Mucosa of descending colon (tissue), 3 donors: ENCODE results near the gene FAM216B. TPM values are rescaled to one million over a fixed set of nuclear protein-coding genes. Genes with fewer than 3 reads are reported as not detected.

Source experiments
- ATAC-seq: fragments of 200-7000 bp; cut with Tn5 transposase; one replicate; pipeline ENCODE4 v1.9.1; 2020; ENCODE audit warnings: mild to moderate bottlenecking, moderate library complexity
- DNase-seq, 3 donors: peaks; one replicate each; pipeline ENCODE4 v3.0.0-alpha.2; 2020
- H3K36me3 ChIP-seq: fragments of 200-600 bp; one replicate; pipeline ENCODE4 v1.8.0; 2021; ENCODE audit warnings: low read depth, mild to moderate bottlenecking
- H3K4me1 ChIP-seq: fragments of 200-600 bp; one replicate; pipeline ENCODE4 v1.8.0; 2021; ENCODE audit warnings: low read depth, mild to moderate bottlenecking
- H3K4me3 ChIP-seq: fragments of 200-600 bp; one replicate; pipeline ENCODE4 v1.8.0; 2021; ENCODE audit warnings: mild to moderate bottlenecking
- H3K9me3 ChIP-seq: fragments of 200-600 bp; one replicate; pipeline ENCODE4 v1.8.0; 2021; ENCODE audit warnings: mild to moderate bottlenecking
- intact Hi-C, 2 donors: fragments of 100-400 bp; cut with DNase I in 1 of 2; cut with micrococcal nuclease in 1 of 2; formaldehyde crosslinking; loops; one replicate each; pipeline versions ENCODE4 v1.11.0 to v1.11.1; 2022; cut with DNase I, micrococcal nuclease
- total RNA-seq, 3 donors: library from RNA; stranded (reverse); fragmentation: NEBNext Ultra II Directional in 2 of 3; extraction: Animal tissue kit (Norgen Biotek cat#: 25700) in 2 of 3; gene quantifications; one replicate each; pipeline versions ENCODE4 v1.2.1 to v1.2.4, GENCODE V29; 2021 to 2023
- TF ChIP-seq, protein P1 (sequence below): fragments of 200-600 bp; IDR thresholded peaks from one replicate; pipeline ENCODE4 v1.8.0; 2022; ENCODE audit warnings: antibody characterized with exemption, mild to moderate bottlenecking
- donor health status: DM: no; HTN: no; CAD: no; lungs with moderate emphysema.
- donor health status: DM: no; HTN: no; CAD: no.
- donor health status: DM: no; HTN: yes; CAD: no.

Gene FAM216B
- total RNA-seq, 3 donors from 2014 or later: 0.09 to 0.13 TPM; not detected in 1

DNA sequence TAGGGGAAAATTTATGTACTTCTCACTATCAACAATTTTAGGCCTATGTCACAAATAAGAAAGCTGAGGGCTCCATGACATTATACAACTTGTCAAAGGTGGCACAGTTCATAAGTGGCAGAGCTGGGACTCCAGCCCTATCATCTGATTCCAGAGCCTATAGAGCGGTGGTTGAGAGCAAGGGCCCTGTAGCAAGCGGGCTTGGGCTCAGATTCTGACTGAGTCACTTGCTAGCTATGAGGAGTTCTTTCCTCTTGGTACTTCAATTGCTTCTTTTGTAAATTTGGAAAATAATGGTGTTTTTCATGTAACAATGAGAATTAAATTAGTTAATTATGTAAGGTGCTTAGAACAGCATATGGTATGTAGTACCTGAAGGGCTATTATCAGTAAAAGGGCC lies 28.7 kb upstream of the FAM216B start:
- H3K4me1 ChIP-seq: no peaks in the 10 kb centered on the region
- no peaks in the 10 kb centered on the region for H3K9me3 ChIP-seq
- H3K36me3 ChIP-seq: no peaks in the 10 kb centered on the region
- intact Hi-C loops: no loop called here
- no peak overlapping the region for H3K4me3 ChIP-seq
- no peak for DNase-seq
- ATAC-seq: no peak
- TF ChIP-seq, protein P1, sequence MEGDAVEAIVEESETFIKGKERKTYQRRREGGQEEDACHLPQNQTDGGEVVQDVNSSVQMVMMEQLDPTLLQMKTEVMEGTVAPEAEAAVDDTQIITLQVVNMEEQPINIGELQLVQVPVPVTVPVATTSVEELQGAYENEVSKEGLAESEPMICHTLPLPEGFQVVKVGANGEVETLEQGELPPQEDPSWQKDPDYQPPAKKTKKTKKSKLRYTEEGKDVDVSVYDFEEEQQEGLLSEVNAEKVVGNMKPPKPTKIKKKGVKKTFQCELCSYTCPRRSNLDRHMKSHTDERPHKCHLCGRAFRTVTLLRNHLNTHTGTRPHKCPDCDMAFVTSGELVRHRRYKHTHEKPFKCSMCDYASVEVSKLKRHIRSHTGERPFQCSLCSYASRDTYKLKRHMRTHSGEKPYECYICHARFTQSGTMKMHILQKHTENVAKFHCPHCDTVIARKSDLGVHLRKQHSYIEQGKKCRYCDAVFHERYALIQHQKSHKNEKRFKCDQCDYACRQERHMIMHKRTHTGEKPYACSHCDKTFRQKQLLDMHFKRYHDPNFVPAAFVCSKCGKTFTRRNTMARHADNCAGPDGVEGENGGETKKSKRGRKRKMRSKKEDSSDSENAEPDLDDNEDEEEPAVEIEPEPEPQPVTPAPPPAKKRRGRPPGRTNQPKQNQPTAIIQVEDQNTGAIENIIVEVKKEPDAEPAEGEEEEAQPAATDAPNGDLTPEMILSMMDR: no peak

DNA sequence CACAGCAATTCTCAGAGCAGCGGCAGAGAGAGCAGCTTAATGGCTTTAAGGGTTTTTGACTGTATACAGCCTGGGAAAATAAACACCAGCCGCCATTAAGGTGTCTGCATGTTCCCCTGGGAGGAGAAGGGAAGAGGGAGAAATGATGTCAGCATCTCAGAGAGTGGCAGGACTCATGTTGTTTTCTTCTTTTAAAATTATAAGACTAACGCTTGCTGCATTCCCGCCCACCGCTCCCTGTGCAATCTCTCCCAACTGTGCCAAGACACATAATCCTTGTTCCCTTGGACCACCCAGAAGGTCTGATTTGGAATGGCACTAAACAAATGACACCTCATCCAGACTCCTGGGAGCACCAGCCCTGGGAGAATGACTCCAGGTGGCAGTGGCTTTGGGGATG lies 27.7 kb upstream of the FAM216B start:
- ATAC-seq (no peak), DNase-seq (no peak)
- TF ChIP-seq, protein P1: no peak
- intact Hi-C loops: no loop called here
- no peaks in the 10 kb centered on the region for H3K9me3 ChIP-seq
- H3K36me3 ChIP-seq: no peaks in the 10 kb centered on the region
- H3K4me3 ChIP-seq: no peak overlapping the region
- no peaks in the 10 kb centered on the region for H3K4me1 ChIP-seq

DNA sequence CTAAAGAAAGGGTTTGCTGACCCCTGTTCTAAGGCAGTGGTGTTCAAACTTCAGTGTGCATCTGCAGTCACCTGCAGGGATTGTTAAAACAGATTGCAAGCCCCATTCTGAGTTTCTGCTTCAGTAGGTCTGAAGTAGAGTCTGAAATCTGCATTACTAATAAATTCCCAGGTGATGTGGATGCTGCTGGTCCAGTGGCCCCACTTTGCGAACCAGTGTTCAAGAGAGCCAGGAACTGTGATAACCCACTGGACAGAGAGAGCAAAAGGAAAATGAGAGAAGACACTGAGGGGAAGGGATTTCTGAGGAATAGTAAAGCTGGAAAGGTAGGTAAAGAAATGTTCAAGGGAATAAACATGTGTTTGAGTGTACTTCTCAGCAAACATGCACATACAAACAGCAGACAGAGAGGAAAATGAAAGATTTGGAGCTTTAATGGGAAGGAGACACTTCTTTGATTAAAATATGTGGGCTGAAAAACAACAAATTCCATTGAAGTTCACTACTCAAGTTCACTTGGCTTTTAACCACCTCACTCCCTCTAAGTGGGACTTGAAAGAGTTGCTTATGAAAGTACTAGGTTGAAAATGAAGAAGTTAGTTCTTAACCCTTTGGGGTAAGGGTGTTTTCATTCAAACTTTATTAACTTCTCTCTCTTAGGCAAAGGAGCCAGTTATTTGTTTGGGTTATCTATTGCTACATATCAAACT lies 26.4 kb upstream of the FAM216B start:
- intact Hi-C loops: no loop called here
- Histone ChIP-seq H3K9me3 (no peaks in the 10 kb centered on the region), H3K4me1 (no peaks in the 10 kb centered on the region), H3K4me3 (no peak overlapping the region), H3K36me3 (no peaks in the 10 kb centered on the region)
- no peak for ATAC-seq
- TF ChIP-seq, protein P1: no peak
- DNase-seq: no peak

DNA sequence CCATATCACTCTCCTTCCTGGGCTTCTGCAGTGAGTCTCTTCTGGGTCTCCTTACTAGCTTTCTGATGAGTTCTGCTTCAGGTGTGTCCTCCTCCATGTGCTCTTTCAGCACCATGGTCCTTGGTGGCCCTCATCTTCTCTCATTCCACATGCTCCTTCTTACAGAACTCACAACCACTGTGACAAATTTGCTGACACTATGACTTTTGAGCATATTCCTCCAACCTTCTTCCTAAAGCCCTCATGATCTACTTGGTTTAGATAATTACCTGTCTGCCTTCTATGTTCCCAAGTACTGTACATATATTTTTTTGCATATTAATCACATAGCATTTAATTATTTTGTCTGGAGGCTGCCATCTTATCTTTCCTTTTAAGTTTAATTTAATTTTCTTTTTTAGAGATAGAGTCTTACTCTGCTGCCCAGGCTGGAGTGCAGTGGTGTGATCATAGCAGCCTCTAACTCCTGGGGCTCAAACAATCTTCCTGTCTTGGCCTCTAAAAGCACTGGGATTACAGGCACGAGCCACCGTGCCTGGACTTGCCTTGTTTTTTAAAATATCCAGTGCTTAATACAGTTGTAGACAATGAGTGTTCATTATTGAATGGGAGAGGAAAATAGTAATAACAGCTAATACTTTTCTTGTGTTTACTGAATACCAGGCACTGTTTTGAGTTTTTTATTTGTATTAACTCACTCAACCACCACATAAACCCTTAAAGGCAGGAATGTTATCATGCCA lies 23.5 kb upstream of the FAM216B start:
- H3K36me3 ChIP-seq: no peaks in the 10 kb centered on the region
- ATAC-seq (no peak), DNase-seq (no peak)
- no peaks in the 10 kb centered on the region for H3K4me1 ChIP-seq
- H3K9me3 ChIP-seq: no peaks in the 10 kb centered on the region
- TF ChIP-seq, protein P1: no peak
- no peak overlapping the region for H3K4me3 ChIP-seq
- intact Hi-C loops: no loop called here

DNA sequence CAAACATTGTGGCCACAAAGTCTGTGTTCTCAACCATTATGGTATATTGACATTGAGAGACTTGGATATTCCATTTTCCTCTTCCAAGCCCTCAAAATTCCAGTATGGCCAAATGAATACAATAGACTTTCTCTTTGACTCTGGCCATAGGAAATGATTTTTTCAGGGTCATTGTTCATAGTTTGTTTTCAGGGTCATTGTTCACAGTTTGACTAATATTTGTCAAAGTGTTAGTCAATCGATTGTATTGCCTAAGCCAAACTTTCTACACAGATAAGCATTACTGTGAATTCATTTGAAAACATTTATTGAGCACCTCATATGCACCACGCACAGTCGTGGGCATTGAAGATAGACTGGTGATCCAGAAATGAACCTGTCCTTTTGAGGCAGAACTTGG lies 22.9 kb upstream of the FAM216B start:
- ATAC-seq (no peak), DNase-seq (no peak)
- Histone ChIP-seq H3K36me3 (no peaks in the 10 kb centered on the region), H3K9me3 (no peaks in the 10 kb centered on the region), H3K4me1 (no peaks in the 10 kb centered on the region), H3K4me3 (no peak overlapping the region)
- intact Hi-C loops: no loop called here
- TF ChIP-seq, protein P1: no peak
